ENCODE measurements around the gene SLC25A10.

Gene SLC25A10

DNA sequence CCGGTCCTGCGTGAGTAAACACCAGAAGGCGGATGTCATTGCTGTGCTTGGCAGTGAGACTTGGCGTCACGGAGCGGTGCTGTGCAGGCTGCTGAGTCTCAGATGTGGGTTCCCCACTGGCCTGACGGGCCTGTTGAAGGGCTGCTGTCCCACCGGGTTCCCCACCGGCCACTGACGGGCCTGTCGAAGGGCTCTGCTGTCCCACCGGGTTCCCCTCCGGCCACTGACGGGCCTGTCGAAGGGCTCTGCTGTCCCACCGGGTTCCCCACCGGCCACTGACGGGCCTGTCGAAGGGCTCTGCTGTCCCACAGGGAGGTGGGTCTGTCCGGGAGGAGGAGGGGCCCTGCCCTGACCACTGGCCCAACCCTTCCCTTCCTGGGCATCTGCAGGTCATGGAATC lies 25.5 kb upstream of the SLC25A10 start:
- DNase-seq (ENCODE audit: low read depth in 3 of 3, low spot score in 1 of 3): no peak

- DNase-seq (ENCODE audit: low read depth in 3 of 3, low spot score in 1 of 3): no peak
These were observed 24.1 kb upstream of the SLC25A10 start for GRCh38 chr17:81687770-81688541.

GRCh38 chr17:81688616-81689015 lies 23.5 kb upstream of the SLC25A10 start:
- no peak for DNase-seq (ENCODE audit: low read depth in 3 of 3, low spot score in 1 of 3)

GRCh38 chr17:81690066-81690465 lies 22.0 kb upstream of the SLC25A10 start:
- DNase-seq (ENCODE audit: low read depth in 3 of 3, low spot score in 1 of 3): no peak

DNA sequence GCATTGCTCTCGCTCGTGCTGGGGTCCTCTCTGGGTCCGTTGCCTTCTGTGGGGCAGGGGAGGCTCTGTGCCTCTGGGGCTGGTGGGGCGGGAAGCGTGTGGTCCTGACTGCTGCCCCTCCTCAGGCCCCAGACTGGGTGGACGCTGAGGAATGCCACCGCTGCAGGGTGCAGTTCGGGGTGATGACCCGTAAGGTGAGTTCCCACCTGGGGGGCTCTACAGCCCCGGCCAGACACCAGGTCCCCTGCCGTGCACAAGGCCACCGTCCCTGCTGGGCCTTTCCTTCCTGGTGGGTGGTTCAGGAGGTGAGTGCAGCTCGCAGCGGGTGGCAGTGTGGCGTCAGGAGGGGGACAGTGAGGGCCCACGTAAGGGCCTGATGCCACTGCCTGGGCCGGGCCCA lies 21.5 kb upstream of the SLC25A10 start:
- DNase-seq (ENCODE audit: low read depth in 3 of 3, low spot score in 1 of 3): no peak

GRCh38 chr17:81691196-81691595 lies 20.9 kb upstream of the SLC25A10 start:
- DNase-seq (ENCODE audit: low read depth in 3 of 3, low spot score in 1 of 3): no peak

- no peak for DNase-seq (ENCODE audit: low read depth in 3 of 3, low spot score in 1 of 3)
These were observed 20.5 kb upstream of the SLC25A10 start for GRCh38 chr17:81691608-81692007.

GRCh38 chr17:81693509-81694210 lies 18.4 kb upstream of the SLC25A10 start:
- no peak for DNase-seq (ENCODE audit: low read depth in 3 of 3, low spot score in 1 of 3)

GRCh38 chr17:81694810-81695209 lies 17.3 kb upstream of the SLC25A10 start:
- no peak for DNase-seq (ENCODE audit: low read depth in 3 of 3, low spot score in 1 of 3)

DNA sequence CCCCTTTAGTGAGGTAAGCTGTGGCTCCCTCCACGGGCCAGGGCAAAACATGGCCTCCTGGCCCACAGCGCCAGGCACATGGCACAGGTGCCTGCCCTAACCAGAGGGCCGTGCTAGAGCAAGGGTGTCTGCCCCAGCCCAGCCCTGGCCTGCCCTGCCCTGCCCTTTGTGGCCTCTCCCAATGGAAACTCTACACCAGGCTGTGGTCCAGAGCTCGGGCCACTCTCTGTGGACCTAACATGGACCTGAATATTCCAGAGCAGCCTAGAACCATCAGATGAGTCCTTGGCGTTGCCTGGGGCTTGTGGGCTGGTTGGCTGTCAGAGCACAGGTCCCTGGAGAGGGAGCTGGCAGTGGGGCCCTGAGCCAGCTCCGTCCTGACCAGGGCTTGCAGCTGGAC lies 16.9 kb upstream of the SLC25A10 start:
- DNase-seq (ENCODE audit: low read depth in 3 of 3, low spot score in 1 of 3): no peak

- no peak for DNase-seq (ENCODE audit: low read depth in 3 of 3, low spot score in 1 of 3)
These were observed 16.3 kb upstream of the SLC25A10 start for GRCh38 chr17:81695801-81696200.

GRCh38 chr17:81696218-81696941 lies 15.7 kb upstream of the SLC25A10 start:
- DNase-seq (ENCODE audit: low read depth in 3 of 3, low spot score in 1 of 3): no peak

DNA sequence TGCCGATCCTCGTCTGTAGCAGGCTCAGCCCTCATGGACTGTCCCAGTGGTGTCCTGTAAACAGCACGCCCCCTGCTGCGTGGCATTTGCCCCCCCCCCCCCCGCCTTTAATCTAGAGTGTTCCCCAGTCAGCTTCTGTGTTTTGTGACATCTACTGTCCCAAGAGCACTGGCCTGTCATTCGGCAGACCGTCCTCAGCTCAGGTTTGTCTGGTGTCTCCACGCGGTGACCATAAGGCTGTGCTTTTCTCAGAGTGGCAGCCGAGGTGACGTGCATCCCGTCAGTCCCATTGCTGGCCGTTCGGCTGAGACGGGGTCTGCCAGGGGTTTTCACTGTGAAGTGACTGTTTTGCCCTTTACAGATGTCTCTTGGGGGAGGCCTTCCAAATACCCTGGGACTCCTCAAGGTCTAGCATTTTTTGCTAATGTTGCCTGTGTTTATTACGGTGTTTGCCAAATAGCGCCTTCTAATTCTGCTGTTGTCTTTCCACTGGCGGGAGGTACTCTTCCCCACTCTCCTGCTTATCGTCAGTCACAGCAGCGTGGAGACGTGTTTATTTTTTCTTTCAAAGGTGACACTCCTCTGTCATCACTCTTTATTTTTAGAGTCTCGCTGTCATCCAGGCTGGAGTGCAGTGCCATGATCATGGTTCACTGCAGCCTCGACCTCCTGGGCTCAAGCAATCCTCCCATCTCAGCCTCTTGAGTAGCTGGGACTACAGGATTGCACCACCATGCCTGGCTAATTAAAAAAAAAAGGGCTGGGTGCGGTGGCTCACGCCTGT lies 14.6 kb upstream of the SLC25A10 start:
- no peak for DNase-seq (ENCODE audit: low read depth in 3 of 3, low spot score in 1 of 3)

DNA sequence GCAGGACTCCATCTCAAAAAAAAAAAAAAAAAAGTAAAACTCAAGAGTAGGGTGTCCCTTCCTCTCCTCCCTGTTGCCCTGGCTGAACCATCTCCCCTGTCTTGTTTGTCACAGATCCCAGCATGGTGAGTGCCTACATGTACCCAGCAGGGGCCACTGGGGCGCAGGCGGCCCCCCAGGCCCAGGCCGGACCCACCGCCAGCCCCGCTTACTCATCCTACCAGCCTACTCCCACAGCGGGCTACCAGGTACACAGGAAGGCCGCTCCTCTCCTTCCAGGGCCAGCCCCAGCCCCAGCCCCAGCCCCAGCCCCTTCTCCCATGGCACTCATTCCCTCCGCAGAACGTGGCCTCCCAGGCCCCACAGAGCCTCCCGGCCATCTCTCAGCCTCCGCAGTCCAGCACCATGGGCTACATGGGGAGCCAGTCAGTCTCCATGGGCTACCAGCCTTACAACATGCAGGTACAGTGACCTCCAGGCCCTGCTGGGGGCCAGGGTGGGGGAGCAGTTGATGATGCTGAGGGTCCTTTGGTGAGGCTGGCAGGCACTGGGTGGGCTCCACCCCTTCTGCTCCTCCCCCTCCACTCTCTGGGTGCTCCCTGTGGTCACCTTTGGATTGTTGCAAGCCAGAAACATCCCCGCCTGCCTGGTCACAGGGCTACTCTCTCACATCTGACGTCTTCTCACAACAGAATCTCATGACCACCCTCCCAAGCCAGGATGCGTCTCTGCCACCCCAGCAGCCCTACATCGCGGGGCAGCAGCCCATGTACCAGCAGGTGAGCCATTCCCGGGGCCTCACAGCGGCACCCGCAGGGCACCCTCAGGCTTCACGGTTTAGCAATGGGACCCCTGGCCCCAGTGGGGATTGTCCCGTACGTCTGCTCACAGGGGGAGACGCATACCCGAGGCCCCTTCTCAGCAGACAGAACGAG lies 11.5 kb upstream of the SLC25A10 start:
- no peak for DNase-seq (ENCODE audit: low read depth in 3 of 3, low spot score in 1 of 3)

DNA sequence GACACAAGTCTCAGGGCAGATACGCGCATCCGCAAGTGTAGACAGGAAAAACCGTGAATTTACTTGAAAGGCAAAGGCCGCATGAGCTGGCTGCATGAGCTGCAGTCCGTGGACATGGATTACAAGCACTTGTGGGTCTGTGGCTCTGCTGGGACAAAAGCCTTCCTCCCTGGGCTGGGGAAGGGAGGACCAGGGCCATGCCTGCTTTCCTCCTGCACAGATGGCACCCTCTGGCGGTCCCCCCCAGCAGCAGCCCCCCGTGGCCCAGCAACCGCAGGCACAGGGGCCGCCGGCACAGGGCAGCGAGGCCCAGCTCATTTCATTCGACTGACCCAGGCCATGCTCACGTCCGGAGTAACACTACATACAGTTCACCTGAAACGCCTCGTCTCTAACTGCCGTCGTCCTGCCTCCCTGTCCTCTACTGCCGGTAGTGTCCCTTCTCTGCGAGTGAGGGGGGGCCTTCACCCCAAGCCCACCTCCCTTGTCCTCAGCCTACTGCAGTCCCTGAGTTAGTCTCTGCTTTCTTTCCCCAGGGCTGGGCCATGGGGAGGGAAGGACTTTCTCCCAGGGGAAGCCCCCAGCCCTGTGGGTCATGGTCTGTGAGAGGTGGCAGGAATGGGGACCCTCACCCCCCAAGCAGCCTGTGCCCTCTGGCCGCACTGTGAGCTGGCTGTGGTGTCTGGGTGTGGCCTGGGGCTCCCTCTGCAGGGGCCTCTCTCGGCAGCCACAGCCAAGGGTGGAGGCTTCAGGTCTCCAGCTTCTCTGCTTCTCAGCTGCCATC lies 10.6 kb upstream of the SLC25A10 start:
- DNase-seq (ENCODE audit: low read depth in 3 of 3, low spot score in 1 of 3): no peak

DNA sequence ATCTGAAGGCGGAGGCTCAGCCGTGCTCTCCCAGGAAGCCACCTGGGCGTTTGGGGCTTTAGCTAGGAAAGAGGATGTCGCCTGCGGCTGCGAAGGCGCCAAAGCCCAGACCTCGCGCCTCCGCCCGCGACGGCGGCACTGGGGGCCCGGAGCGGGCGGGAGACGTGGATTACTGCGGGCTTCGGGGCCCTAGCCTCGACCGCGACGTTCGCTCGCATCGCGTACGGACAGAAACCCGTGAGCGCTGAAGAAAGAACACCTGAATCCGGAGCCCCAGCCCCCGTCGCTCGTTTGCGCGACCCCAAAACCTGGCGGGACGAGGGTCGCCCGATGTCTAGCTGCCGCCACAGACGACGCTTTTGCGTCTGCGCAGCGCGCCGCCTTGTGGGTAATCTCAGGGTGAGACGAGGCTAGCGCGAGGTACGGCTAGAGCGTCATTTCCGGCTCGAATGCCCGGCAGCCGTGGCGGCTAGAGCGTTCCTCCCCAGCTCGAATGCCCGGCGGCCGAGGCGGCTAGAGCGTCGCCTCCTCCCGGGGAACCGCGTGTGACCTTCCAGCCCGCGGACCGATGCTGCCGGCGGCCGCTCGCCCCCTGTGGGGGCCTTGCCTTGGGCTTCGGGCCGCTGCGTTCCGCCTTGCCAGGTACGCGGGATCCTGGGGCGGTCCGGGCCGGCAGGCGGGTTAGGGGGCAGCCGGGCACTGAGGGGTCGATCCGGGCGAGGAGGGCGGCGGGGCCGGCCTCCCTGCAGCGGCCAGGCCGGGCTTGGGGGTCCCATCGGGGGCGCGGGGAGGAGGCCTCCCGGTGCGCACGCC lies 8.9 kb upstream of the SLC25A10 start, which contains the start of gene MRPL12:
MRPL12 (plus strand) TSS at position 434 of the 813 bp plus-strand sequence; CDS start at position 569, 135 bp downstream.
- peak; percentile 62 to 77 (median 66) for DNase-seq (ENCODE audit: low read depth in 3 of 3, low spot score in 1 of 3)

DNA sequence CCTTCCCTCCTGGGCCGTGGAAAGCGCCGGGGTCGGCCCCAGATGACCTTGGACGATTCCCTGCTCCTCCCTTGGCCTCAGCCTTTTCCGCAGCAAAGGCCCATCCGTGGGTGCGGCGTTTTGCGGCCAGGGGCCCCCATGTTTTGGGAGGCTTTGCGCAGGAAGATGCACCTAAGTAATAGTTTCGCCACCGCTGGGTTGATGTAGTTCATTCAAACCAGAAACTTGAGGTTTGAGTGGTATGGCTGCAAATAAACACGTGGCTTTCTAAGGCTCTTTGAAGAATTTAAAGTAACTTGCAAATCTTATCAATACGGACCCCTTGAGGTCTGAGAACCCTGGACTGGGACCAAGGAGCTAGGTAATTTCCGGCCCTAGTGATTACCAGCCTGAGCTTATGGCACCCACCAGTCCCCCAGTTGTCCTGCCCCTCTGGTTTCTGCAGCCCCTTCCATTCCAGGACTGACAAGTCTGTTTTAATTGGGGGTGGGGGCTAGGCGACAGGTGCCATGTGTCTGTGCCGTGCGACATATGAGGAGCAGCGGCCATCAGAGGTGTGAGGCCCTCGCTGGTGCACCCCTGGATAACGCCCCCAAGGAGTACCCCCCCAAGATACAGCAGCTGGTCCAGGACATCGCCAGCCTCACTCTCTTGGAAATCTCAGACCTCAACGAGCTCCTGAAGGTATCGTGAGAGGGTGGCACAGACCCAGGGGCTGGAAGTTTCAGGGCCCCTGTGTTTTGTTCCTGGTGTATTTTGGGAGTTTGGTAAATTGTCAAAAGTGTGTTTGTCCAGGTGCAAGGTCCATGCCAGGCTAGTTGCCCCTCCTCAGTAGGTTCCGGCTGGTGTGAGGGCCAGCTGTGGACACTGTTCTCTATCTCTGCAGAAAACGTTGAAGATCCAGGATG lies 8.1 kb upstream of the SLC25A10 start:
- no peak for DNase-seq (ENCODE audit: low read depth in 3 of 3, low spot score in 1 of 3)

Data from stimulated activated CD4-positive, alpha-beta T cell treated with anti-CD3 and anti-CD28 coated beads, TNF-alpha, amount 100 ng/mL, for 1 hour (primary cell).